Cardiac muscle cell (in vitro differentiated cells and primary cell): ENCODE data around the gene N4BP2L2. TPM values are rescaled to one million over a fixed set of nuclear protein-coding genes. Genes with fewer than 3 reads are reported as not detected.
A peak's percentile ranks its signal among the peaks of the same experiment; 100 is the strongest.

Source experiments
- DNase-seq, 2 donors: peaks; one replicate each; pipeline versions ENCODE4 v3.0.0 to v3.0.0-alpha.2; 2010 to 2017; ENCODE audit warnings: low read depth in 1 of 2, low spot score in 1 of 2
- H3K27ac ChIP-seq: fragments of 200-600 bp; sonication (generic); 2 replicates; pipeline ENCODE4 v1.5.1; 2016
- H3K27me3 ChIP-seq: fragments of 200-600 bp; sonication (generic); 2 replicates; pipeline ENCODE4 v1.6.0; 2016; ENCODE audit warnings: control low read depth
- H3K36me3 ChIP-seq: fragments of 200-600 bp; sonication (generic); 2 replicates; pipeline ENCODE4 v1.5.1; 2016; ENCODE audit warnings: control low read depth
- H3K4me1 ChIP-seq: fragments of 200-600 bp; sonication (generic); 2 replicates; pipeline ENCODE4 v1.8.1; 2017; ENCODE audit warnings: low read depth, mild to moderate bottlenecking, mixed run types
- H3K4me3 ChIP-seq: fragments of 200-600 bp; sonication (generic); 2 replicates; pipeline ENCODE4 v1.5.1; 2016; ENCODE audit warnings: mild to moderate bottlenecking
- H3K9me3 ChIP-seq: fragments of 200-600 bp; sonication (generic); 2 replicates; pipeline ENCODE4 v1.5.1; 2017; ENCODE audit warnings: low read depth, mild to moderate bottlenecking, control low read depth
- CTCF ChIP-seq: IDR thresholded peaks from 2 replicates; pipeline ENCODE4 v1.5.1; 2012; ENCODE audit warnings: low read depth, mild to moderate bottlenecking, low read length
- polyA plus RNA-seq: library from polyadenylated mRNA; unstranded; fragments of >200 nt; fragmentation: Nextera tagmentation; extraction: Ambion mirVana; gene quantifications from 2 replicates; pipeline ENCODE4 v1.2.1, GENCODE V29; 2016
- total RNA-seq: library from RNA; depleted of rRNA; stranded (reverse); fragments of >200 nt; gene quantifications from 2 replicates; pipeline ENCODE4 v1.2.3, GENCODE V29; 2016

Gene N4BP2L2
- total and polyA plus RNA-seq, 2 experiments from 2014 or later = 96.8 to 137 TPM

GRCh38 chr13:32537580-32538142, 934 bp downstream of the N4BP2L2 start:
- H3K9me3 ChIP-seq = no peaks in the 10 kb centered on the region

GRCh38 chr13:32535748-32536147, 2.8 kb downstream of the N4BP2L2 start:
- H3K36me3 ChIP-seq = peaks cover 5% of the 10 kb centered on the region
- no peak overlapping the region for H3K4me3 ChIP-seq
- no peaks in the 10 kb centered on the region for H3K9me3 ChIP-seq
- TF ChIP-seq CTCF = no peak
- H3K27me3 ChIP-seq = no peaks in the 10 kb centered on the region
- DNase-seq = no peak
- no peak overlapping the region for H3K27ac ChIP-seq
- H3K4me1 ChIP-seq = peaks cover 23% of the 10 kb centered on the region

More at GRCh38 chr13:32537580-32538142, 934 bp downstream of the N4BP2L2 start:
- Histone ChIP-seq H3K4me1 (peaks cover 14% of the 10 kb centered on the region), H3K36me3 (peaks cover 5% of the 10 kb centered on the region), H3K27me3 (no peaks in the 10 kb centered on the region), H3K4me3 (peak overlapping the region; percentile 62), H3K27ac (peak overlapping the region; percentile 97)
- no peak for DNase-seq
- no peak for TF ChIP-seq CTCF

GRCh38 chr13:32535115-32535514, 3.5 kb downstream of the N4BP2L2 start:
- H3K27me3 ChIP-seq = no peaks in the 10 kb centered on the region
- no peak overlapping the region for H3K4me3 ChIP-seq
- TF ChIP-seq CTCF = no peak
- H3K9me3 ChIP-seq = no peaks in the 10 kb centered on the region
- no peak overlapping the region for H3K27ac ChIP-seq
- no peak for DNase-seq
- peaks cover 25% of the 10 kb centered on the region for H3K4me1 ChIP-seq
- H3K36me3 ChIP-seq = peaks cover 5% of the 10 kb centered on the region

- Histone ChIP-seq H3K9me3 (no peaks in the 10 kb centered on the region), H3K27ac (no peak overlapping the region), H3K36me3 (peaks cover 5% of the 10 kb centered on the region), H3K27me3 (no peaks in the 10 kb centered on the region), H3K4me1 (peaks cover 25% of the 10 kb centered on the region), H3K4me3 (no peak overlapping the region)
- DNase-seq = peak in 1 of 2 donors; percentile 82
- no peak for TF ChIP-seq CTCF
Observed at GRCh38 chr13:32530841-32531253, 7.7 kb downstream of the N4BP2L2 start.

- no peak for TF ChIP-seq CTCF
- DNase-seq = peak in 1 of 2 donors; percentile 30
- Histone ChIP-seq H3K27me3 (no peaks in the 10 kb centered on the region), H3K4me1 (peaks cover 10% of the 10 kb centered on the region), H3K36me3 (no peaks in the 10 kb centered on the region), H3K9me3 (no peaks in the 10 kb centered on the region), H3K4me3 (no peak overlapping the region), H3K27ac (no peak overlapping the region)
Observed at GRCh38 chr13:32528358-32528757, 10.2 kb downstream of the N4BP2L2 start.

- Histone ChIP-seq H3K27me3 (no peaks in the 10 kb centered on the region), H3K27ac (no peak overlapping the region), H3K4me3 (no peak overlapping the region), H3K36me3 (no peaks in the 10 kb centered on the region), H3K9me3 (no peaks in the 10 kb centered on the region), H3K4me1 (peaks cover 10% of the 10 kb centered on the region)
- TF ChIP-seq CTCF = no peak
- DNase-seq = no peak
Observed at GRCh38 chr13:32527151-32527550, 11.4 kb downstream of the N4BP2L2 start.
